Pancreas (tissue), 10 donors: ENCODE results near the gene STIP1. TPM values are rescaled to one million over a fixed set of nuclear protein-coding genes. Genes with fewer than 3 reads are reported as not detected.

Experiments
- ATAC-seq, 4 donors: fragments of 200-7000 bp; cut with Tn5 transposase; one replicate each; pipeline versions ENCODE4 v1.8.0 to v1.9.1; 2020; ENCODE audit warnings: mild to moderate bottlenecking in 4 of 4, moderate library complexity in 4 of 4
- DNase-seq, 6 donors: peaks; one replicate each; pipeline ENCODE4 v3.0.0-alpha.2; 2020
- FAIRE-seq: peaks from 2 replicates; lab custom pipeline; 2012; peaks lifted over from hg19 to GRCh38; lab: Jason Lieb, UNC
- H3K27ac ChIP-seq, 4 donors: fragments of 200-600 bp; sonication (generic); 1 replicate in 3 of 4; 2 replicates in 1 of 4; pipeline versions ENCODE4 v1.5.0 to v1.8.0; 2020
- H3K27me3 ChIP-seq, 4 donors: fragments of 200-600 bp; one replicate each; pipeline ENCODE4 v1.8.0; 2021
- H3K36me3 ChIP-seq, 3 donors: fragments of 200-600 bp; sonication (generic) in 1 of 3; one replicate each; pipeline versions ENCODE4 v1.5.0 to v1.8.0; 2020 to 2021
- H3K4me1 ChIP-seq, 3 donors: fragments of 200-600 bp; one replicate each; pipeline ENCODE4 v1.8.0; 2021
- H3K4me3 ChIP-seq, 4 donors: fragments of 200-600 bp; sonication (generic) in 2 of 4; one replicate each; pipeline versions ENCODE4 v1.5.0 to v1.8.0; 2020 to 2021
- H3K9me3 ChIP-seq, 4 donors: fragments of 200-600 bp; one replicate each; pipeline ENCODE4 v1.8.0; 2021
- WGBS, 2 donors: extraction: QIAGEN DNeasy Blood & Tissue Kit; methylation state at CpG; one replicate each; pipeline ENCODE4 v1.1.7; 2013; 5-methylcytosine and 5-hydroxymethylcytosine counted together
- intact Hi-C, 3 donors: fragments of 100-400 bp; cut with DNase I; formaldehyde crosslinking; loops; one replicate each; pipeline versions ENCODE4 v1.11.1 to v1.14.2; 2022
- polyA plus RNA-seq, 2 donors: library from polyadenylated mRNA; stranded (reverse); fragments of 200-250 nt; gene quantifications; one replicate each; pipeline ENCODE4 v1.2.3, GENCODE V29; 2013
- total RNA-seq, 6 donors: library from RNA; stranded (reverse); fragmentation: NEBNext Ultra II Directional in 4 of 6; extraction: Animal tissue kit (Norgen Biotek cat#: 25700) in 4 of 6; gene quantifications; one replicate each; pipeline versions ENCODE4 v1.2.1 to v1.2.4, GENCODE V29; 2021 to 2023
- TF ChIP-seq, protein P1 (sequence below), 4 donors: fragments of 200-600 bp; sonication (generic) in 3 of 4; IDR thresholded peaks; one replicate each; pipeline versions ENCODE4 v1.5.0 to v1.8.0; 2021; ENCODE audit warnings: antibody characterized with exemption in 4 of 4
- donor health status: healthy with polysubstance abuse.
- donor health status: DM: no; HTN: no; CAD: no; lungs with moderate emphysema.
- donor health status: DM: no; HTN: no; CAD: no.
- donor health status: control.
- donor health status: control.
- donor health status: Bipolar disorder and iron deficiency.
- donor health status: DM: yes; HTN: yes; CAD: no.
- donor health status: DM: no; HTN: no; CAD: no.
- donor health status: DM: no; HTN: no; CAD: no.
- donor health status: DM: yes; HTN: yes; CAD: no.

STIP1 gene
- total and polyA plus RNA-seq, 8 donors, result 23.7 to 73.0 (median 37.8) TPM

GRCh38 chr11:64230171-64230984, 44.4 kb downstream of the STIP1 start, which contains the start of gene DNAJC4:
Gene DNAJC4 (plus strand): TSS chr11:64230548. CDS start chr11:64230855, 307 bp downstream.
- WGBS, 2 donors, result 0% methylated on average over 61 to 62 of the region's 62 CpGs
- H3K27me3 ChIP-seq, result no peaks in the 10 kb centered on the region
- peaks cover 11 to 40% (median 14%) of the 10 kb centered on the region in 3 donors for H3K4me1 ChIP-seq
- no peaks in the 10 kb centered on the region for H3K9me3 ChIP-seq
- H3K27ac ChIP-seq, result peak within 1 kb of the TSS; percentile 86 to 95 (median 90)
- intact Hi-C loops, result no loop called here
- ATAC-seq (peak; percentile 53 to 73 (median 66)), FAIRE-seq (no peak), DNase-seq (peak; percentile 92 to 96 (median 94))
- H3K36me3 ChIP-seq, result no peaks in the 10 kb centered on the region
- peak within 1 kb of the TSS; percentile 50 to 81 (median 68) for H3K4me3 ChIP-seq
- TF ChIP-seq, protein P1, sequence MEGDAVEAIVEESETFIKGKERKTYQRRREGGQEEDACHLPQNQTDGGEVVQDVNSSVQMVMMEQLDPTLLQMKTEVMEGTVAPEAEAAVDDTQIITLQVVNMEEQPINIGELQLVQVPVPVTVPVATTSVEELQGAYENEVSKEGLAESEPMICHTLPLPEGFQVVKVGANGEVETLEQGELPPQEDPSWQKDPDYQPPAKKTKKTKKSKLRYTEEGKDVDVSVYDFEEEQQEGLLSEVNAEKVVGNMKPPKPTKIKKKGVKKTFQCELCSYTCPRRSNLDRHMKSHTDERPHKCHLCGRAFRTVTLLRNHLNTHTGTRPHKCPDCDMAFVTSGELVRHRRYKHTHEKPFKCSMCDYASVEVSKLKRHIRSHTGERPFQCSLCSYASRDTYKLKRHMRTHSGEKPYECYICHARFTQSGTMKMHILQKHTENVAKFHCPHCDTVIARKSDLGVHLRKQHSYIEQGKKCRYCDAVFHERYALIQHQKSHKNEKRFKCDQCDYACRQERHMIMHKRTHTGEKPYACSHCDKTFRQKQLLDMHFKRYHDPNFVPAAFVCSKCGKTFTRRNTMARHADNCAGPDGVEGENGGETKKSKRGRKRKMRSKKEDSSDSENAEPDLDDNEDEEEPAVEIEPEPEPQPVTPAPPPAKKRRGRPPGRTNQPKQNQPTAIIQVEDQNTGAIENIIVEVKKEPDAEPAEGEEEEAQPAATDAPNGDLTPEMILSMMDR (IDR thresholded peaks at IDR 0.05), result no peak

GRCh38 chr11:64230985-64231365, 45.0 kb downstream of the STIP1 start:
- FAIRE-seq (no peak), ATAC-seq (no peak), DNase-seq (no peak)
- H3K9me3 ChIP-seq, result no peaks in the 10 kb centered on the region
- no peaks in the 10 kb centered on the region for H3K27me3 ChIP-seq
- intact Hi-C loops, result no loop called here
- 2 to 5% methylated on average over 8 of the region's 8 CpGs for WGBS, 2 donors
- H3K27ac ChIP-seq, result peak overlapping the region; percentile 86 to 95 (median 90)
- peak overlapping the region; percentile 50 to 81 (median 68) for H3K4me3 ChIP-seq
- TF ChIP-seq, protein P1 (IDR thresholded peaks at IDR 0.05), result no peak
- H3K4me1 ChIP-seq, result peaks cover 14 to 45% (median 14%) of the 10 kb centered on the region in 3 donors
- no peaks in the 10 kb centered on the region for H3K36me3 ChIP-seq

DNA sequence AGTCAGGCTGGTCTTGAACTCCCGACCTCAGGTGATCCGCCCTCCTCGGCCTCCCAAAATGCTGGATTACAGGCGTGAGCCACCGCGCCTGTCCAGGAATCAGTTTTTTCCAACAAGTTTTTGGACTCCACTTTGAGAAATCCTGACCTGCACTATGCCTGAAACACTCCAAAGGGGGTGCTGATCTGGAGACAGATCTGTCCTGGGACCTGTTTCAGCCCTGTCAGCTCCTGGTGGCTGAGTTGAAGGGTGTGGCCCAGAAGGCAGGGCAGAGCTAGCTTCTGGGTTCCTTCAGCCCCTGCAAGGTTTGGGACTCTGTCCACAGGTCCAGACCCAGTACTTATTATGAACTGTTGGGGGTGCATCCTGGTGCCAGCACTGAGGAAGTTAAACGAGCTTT, 45.6 kb downstream of the STIP1 start:
- TF ChIP-seq, protein P1 (IDR thresholded peaks at IDR 0.05), result no peak
- no peak for ATAC-seq
- WGBS, 2 donors, result 81 to 90% methylated on average over 7 of the region's 7 CpGs

GRCh38 chr11:64232182-64232966, 46.4 kb downstream of the STIP1 start:
- TF ChIP-seq, protein P1 (IDR thresholded peaks at IDR 0.05), result no peak
- Histone ChIP-seq H3K27ac (no peak overlapping the region), H3K4me3 (no peak overlapping the region), H3K9me3 (no peaks in the 10 kb centered on the region), H3K4me1 (peaks cover 14 to 46% (median 19%) of the 10 kb centered on the region in 3 donors), H3K27me3 (no peaks in the 10 kb centered on the region), H3K36me3 (no peaks in the 10 kb centered on the region)
- no peak for ATAC-seq
- WGBS, 2 donors, result 85 to 89% methylated on average over 14 to 15 of the region's 15 CpGs
- intact Hi-C loops, result no loop called here
- FAIRE-seq, result no peak
- DNase-seq, result peak in 3 of 6 donors; percentile 28 to 79 (median 46)

More for the DNA sequence above, 45.6 kb downstream of the STIP1 start:
- Histone ChIP-seq H3K9me3 (no peaks in the 10 kb centered on the region), H3K27me3 (no peaks in the 10 kb centered on the region), H3K4me3 (peak overlapping the region in 1 of 4 donors; percentile 81), H3K36me3 (no peaks in the 10 kb centered on the region), H3K27ac (no peak overlapping the region), H3K4me1 (peaks cover 14 to 48% (median 14%) of the 10 kb centered on the region in 3 donors)
- no peak for DNase-seq
- FAIRE-seq, result no peak
- intact Hi-C loops, result no loop called here
